Right forelimb (tissue), 1 donor: ENCODE data around the gene POLR1F.

ENCODE experiments used
- DNase-seq: peaks from one replicate; pipeline ENCODE4 v3.0.0-alpha.2; 2018

The POLR1F gene

DNA sequence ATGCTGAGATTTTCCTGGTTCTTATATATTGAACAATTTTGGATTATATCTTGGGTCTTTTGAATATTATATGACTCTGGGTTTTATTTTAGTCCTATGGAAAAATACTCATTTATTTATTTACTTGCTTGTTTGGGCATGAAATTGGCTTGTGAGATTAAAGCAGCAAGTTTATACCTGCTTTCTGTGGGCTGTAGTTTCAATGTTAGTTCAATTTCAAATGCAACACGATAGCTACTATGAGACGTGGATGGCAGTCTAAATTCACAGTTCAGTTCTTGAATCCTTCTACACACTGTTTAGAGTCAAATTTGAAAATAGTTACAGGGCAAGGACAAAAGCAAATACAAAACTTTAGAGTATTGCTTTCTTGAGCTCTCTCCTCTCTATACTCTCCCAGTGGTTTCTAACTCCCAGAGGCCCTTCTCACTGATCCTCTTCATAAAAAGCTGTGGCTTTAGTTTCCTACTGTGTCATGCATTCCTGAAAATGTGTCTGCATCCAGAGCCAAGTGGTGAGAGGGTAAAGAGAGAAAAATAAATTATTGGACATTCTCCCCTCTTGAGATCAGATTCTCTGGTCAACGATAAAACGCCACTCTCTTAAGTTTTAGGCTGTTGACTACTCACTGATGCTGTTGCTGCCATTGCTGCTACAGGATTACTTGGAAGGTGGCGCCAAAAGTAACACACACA lies 34.4 kb downstream of the POLR1F start:
- no peak for DNase-seq

DNA sequence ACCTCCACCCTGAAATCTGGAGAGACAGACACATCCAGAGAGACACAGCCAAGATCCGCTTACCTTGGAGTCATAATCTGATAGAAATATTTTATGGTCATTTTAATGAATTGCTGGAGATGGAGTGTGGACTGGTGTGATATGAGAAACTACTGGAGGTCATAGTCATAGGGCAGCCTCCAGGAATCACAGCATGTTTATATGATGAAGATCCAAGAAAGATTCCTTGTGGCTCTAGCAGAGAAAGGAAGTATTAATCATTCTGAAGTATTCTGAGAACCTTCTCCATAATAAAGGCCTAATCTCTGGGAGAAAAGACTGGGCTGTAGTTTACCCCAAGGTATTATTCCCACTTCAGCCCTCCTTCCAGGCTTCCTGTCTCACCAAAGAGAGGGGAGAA lies 38.0 kb downstream of the POLR1F start:
- DNase-seq = no peak

DNA sequence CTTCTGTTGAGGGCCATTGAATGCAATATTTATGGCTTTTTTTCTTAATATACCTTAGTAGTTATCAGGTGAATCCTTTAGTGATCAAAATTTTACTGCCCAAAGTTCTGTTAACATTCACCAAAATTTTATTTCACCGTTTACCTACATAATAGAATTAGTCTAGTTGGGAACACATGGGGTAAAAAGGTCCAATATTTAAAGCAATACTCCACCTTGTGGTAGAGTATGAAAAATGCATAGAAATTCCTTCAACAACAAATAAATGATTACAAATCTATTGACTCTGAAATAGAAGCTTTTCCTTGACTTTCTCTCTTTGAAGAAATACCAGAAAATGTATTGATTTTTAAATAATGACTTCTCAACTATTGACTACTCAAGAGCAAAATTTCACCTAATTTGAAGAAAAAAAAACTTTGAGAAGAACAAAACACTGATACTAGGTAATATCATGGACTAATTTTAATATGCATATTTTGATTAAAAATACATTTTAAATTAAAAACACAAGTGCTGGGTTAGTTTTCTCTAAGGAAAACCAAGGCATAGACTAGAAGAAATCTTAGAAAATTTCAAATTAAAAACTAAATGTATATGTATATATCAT lies 43.3 kb downstream of the POLR1F start:
- DNase-seq = no peak

DNA sequence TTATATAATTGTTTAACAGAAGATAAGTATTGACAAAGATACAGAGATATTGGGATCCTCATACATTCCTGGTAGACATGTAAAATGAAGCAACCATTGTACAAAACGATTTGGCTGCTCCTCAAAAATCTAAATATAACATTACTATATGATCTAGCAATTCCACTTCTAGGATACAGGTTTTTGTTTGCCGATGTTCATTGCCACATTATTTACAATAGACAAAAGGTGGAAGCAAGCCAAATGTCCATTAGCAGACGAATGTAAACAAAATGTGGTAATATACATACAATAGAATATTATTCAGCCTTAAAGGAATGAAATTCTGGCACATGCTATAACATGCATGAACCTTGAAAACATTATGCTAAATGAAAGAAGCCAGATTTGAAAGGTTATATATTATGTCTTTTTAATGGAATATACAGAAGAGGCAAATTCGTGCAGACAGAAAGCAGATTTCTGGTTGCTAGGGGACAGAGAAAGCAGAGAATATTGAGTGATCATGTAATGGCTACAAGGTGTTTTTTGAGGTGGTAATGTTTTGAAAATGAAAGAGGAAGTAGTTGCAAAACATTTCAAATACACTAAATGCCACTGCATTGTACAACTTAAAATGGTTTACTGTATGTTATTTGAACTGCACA lies 44.9 kb downstream of the POLR1F start:
- no peak for DNase-seq

DNA sequence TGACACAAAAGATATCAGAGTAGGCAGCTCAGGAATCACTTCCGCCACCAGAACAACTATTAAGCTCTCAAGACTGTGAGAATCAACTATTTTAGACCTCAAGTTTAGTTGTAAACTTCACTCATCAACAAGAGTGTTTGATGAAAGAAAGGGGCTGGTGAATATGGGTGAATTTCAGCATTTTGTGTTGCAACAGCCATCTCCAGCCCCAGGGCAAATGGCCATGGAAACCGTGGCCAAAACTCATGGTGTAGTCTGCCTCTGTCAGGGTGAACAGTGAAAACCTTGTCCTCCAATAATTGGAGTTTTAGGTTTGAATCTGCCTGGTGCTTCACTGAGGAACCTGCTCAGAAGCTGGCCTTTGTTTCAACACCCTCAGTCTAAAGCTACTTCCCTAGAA lies 60.0 kb downstream of the POLR1F start:
- DNase-seq = no peak
